Body of pancreas (tissue), 4 donors: ENCODE data around the gene VASP.

Experiments
- POLR2A ChIP-seq, 3 donors: fragments of 450-650 bp; IDR thresholded peaks; one replicate each; pipeline ENCODE4 v1.6.1; 2016; ENCODE audit warnings: antibody characterized with exemption in 3 of 3, mild to moderate bottlenecking in 2 of 3
- TF ChIP-seq, protein P1 (sequence below), 7 experiments: fragments of 450-650 bp in 4 of 7; fragments of 200-600 bp in 3 of 7; sonication (generic) in 3 of 7; IDR thresholded peaks; one replicate each; pipeline ENCODE4 v1.5.1; 2016 to 2019; ENCODE audit warnings: antibody characterized with exemption in 7 of 7

DNA sequence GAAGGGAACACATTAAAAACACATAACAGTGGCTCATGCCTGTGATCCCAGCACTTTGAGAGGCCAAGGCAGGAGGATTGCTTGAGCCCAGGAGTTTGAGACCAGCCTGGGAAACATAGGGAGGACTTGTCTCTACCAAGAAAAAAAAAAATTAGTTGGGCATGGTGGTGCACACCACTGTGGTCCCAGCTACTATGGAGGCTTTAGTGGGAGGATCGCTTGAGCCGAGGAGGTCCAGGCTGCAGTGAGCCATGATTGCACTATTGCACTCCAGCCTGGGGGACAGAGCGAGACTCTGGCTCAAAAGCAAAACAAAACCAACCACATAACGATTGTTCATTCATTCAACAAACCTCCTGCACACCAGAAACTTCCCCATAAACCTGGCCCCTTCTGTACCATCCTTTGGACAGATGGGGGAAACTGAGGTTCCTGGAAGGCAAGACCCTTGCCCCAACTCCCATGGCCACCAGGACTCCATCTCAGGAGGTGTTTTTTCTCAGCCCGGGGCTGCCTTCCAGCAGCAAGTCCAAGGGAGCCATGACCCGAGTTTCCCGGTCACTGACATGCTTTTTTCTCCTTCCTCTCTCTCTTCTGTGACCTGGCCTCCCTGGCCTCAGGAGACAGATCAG is 35.2 kb upstream of the VASP start:
- TF ChIP-seq, protein P1, sequence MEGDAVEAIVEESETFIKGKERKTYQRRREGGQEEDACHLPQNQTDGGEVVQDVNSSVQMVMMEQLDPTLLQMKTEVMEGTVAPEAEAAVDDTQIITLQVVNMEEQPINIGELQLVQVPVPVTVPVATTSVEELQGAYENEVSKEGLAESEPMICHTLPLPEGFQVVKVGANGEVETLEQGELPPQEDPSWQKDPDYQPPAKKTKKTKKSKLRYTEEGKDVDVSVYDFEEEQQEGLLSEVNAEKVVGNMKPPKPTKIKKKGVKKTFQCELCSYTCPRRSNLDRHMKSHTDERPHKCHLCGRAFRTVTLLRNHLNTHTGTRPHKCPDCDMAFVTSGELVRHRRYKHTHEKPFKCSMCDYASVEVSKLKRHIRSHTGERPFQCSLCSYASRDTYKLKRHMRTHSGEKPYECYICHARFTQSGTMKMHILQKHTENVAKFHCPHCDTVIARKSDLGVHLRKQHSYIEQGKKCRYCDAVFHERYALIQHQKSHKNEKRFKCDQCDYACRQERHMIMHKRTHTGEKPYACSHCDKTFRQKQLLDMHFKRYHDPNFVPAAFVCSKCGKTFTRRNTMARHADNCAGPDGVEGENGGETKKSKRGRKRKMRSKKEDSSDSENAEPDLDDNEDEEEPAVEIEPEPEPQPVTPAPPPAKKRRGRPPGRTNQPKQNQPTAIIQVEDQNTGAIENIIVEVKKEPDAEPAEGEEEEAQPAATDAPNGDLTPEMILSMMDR (IDR thresholded peaks at IDR 0.05): no peak
- TF ChIP-seq POLR2A (IDR thresholded peaks at IDR 0.05): no peak
